Smooth muscle cell (in vitro differentiated cells): ENCODE results near the gene CD151. TPM values are rescaled to one million over a fixed set of nuclear protein-coding genes. Genes with fewer than 3 reads are reported as not detected.

Experiments used
- DNase-seq: peaks from one replicate; lab custom pipeline; 2025; ENCODE audit not compliant: unreplicated experiment; lab: John Stamatoyannopoulos, UW
- H2AFZ ChIP-seq: fragments of 200-600 bp; sonication (generic); 2 replicates; pipeline ENCODE4 v1.6.0; 2016; ENCODE audit warnings: antibody characterized with exemption, low read depth, mild to moderate bottlenecking
- H3F3A ChIP-seq: fragments of 200-600 bp; sonication (generic); 2 replicates; pipeline ENCODE4 v1.6.0; 2017; ENCODE audit warnings: antibody characterized with exemption, low read depth
- H3K27ac ChIP-seq: fragments of 200-600 bp; sonication (generic); 2 replicates; pipeline ENCODE4 v1.5.1; 2016; ENCODE audit warnings: low read depth, mild to moderate bottlenecking
- H3K27me3 ChIP-seq: fragments of 200-600 bp; sonication (generic); 2 replicates; pipeline ENCODE4 v1.6.1; 2016; ENCODE audit warnings: low read depth, mild to moderate bottlenecking
- H3K36me3 ChIP-seq: fragments of 200-600 bp; sonication (generic); 2 replicates; pipeline ENCODE4 v1.5.1; 2016; ENCODE audit warnings: low read depth
- H3K4me1 ChIP-seq: fragments of 200-600 bp; sonication (generic); 2 replicates; pipeline ENCODE4 v1.5.1; 2016; ENCODE audit warnings: low read depth
- H3K4me2 ChIP-seq: fragments of 200-600 bp; sonication (generic); 2 replicates; pipeline ENCODE4 v1.6.0; 2016; ENCODE audit warnings: mild to moderate bottlenecking
- H3K4me3 ChIP-seq: fragments of 200-600 bp; sonication (generic); 2 replicates; pipeline ENCODE4 v1.5.1; 2016; ENCODE audit warnings: mild to moderate bottlenecking
- H3K79me2 ChIP-seq: fragments of 200-600 bp; sonication (generic); 2 replicates; pipeline ENCODE4 v1.6.0; 2016; ENCODE audit warnings: low read depth, mild to moderate bottlenecking
- H3K9ac ChIP-seq: fragments of 200-600 bp; sonication (generic); 2 replicates; pipeline ENCODE4 v1.6.0; 2016; ENCODE audit warnings: low read depth
- H3K9me3 ChIP-seq: fragments of 200-600 bp; sonication (generic); replicated peaks from 2 replicates; pipeline ENCODE4 v1.5.1; 2016; ENCODE audit warnings: low read depth
- H4K20me1 ChIP-seq: fragments of 200-600 bp; sonication (generic); 2 replicates; pipeline ENCODE4 v1.6.0; 2016; ENCODE audit warnings: low read depth
- WGBS: methylation state at CpG from one replicate; pipeline ENCODE4 v1.1.7; 2016; ENCODE audit warnings: low lambda C conversion rate; 5-methylcytosine and 5-hydroxymethylcytosine counted together
- polyA plus RNA-seq: library from polyadenylated mRNA; unstranded; fragments of >200 nt; fragmentation: Nextera tagmentation; extraction: Ambion mirVana; gene quantifications from 2 replicates; pipeline ENCODE4 v1.2.1, GENCODE V29; 2016
- total RNA-seq: library from RNA; depleted of rRNA; stranded (reverse); fragments of >200 nt; gene quantifications from 2 replicates; pipeline ENCODE4 v1.2.3, GENCODE V29; 2014
- TF ChIP-seq, protein P1 (sequence below): fragments of 200-600 bp; sonication (generic); IDR thresholded peaks from 2 replicates; pipeline ENCODE4 v1.5.1; 2017; ENCODE audit warnings: borderline replicate concordance, mild to moderate bottlenecking, antibody characterized with exemption; ENCODE audit not compliant: insufficient read depth, poor library complexity, severe bottlenecking

The CD151 gene
- total and polyA plus RNA-seq, 2 experiments from 2014 or later, result 256 to 391 TPM

DNA sequence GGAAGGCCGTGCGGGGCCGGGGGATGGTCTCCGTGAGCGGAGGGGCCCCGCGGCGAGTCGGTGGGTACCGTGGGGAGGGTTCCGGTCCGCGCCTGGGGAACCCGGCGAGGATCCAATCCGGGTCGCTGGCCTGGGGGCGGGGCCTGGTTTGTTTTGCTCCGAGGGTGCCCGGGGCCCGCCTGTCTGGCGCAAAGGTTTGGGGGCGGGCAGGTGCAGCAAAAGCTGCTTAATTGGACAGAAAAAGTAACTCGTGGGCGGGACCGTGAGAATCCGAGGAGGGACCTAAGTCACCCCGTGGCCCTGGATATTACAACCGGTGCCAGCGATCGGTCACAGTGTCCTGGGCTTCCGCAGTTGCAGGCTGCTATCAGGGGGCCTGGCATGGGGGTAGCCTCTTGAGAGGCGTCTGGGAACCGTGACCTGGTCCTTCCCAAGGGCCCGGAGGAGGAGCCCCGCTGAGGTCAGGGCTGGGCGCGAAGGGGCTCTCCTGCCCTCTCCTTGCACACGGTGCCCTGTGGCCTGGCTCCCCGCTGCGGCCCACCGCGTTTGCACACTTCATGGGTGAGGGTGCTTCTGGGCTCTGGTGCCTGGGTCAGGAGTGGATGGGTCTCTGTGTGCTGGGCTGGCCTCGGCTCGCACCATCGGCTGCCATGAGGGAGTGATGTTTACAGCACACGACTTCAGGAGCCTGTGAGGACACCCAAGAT is 12.7 kb upstream of the CD151 start:
- Histone ChIP-seq H3K27me3 (peaks cover 2% of the 10 kb centered on the region), H4K20me1 (peaks cover 35% of the 10 kb centered on the region), H3K9me3 (no peaks in the 10 kb centered on the region), H3K4me2 (peak overlapping the region; percentile 100), H3F3A (no peaks in the 10 kb centered on the region), H3K4me1 (peaks cover 10% of the 10 kb centered on the region), H3K9ac (peak overlapping the region; percentile 97), H2AFZ (peak overlapping the region; percentile 58), H3K4me3 (peak overlapping the region; percentile 96), H3K36me3 (no peaks in the 10 kb centered on the region), H3K27ac (peak overlapping the region; percentile 83), H3K79me2 (peaks cover 13% of the 10 kb centered on the region)
- 13% methylated on average over 44 of the region's 47 CpGs for WGBS
- TF ChIP-seq, protein P1, sequence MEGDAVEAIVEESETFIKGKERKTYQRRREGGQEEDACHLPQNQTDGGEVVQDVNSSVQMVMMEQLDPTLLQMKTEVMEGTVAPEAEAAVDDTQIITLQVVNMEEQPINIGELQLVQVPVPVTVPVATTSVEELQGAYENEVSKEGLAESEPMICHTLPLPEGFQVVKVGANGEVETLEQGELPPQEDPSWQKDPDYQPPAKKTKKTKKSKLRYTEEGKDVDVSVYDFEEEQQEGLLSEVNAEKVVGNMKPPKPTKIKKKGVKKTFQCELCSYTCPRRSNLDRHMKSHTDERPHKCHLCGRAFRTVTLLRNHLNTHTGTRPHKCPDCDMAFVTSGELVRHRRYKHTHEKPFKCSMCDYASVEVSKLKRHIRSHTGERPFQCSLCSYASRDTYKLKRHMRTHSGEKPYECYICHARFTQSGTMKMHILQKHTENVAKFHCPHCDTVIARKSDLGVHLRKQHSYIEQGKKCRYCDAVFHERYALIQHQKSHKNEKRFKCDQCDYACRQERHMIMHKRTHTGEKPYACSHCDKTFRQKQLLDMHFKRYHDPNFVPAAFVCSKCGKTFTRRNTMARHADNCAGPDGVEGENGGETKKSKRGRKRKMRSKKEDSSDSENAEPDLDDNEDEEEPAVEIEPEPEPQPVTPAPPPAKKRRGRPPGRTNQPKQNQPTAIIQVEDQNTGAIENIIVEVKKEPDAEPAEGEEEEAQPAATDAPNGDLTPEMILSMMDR, result no peak
- no peak for DNase-seq

GRCh38 chr11:820655-821511 is 11.9 kb upstream of the CD151 start:
- peaks cover 13% of the 10 kb centered on the region for H3K79me2 ChIP-seq
- H3K9me3 ChIP-seq, result no peaks in the 10 kb centered on the region
- peaks cover 37% of the 10 kb centered on the region for H4K20me1 ChIP-seq
- WGBS, result 85% methylated on average over 11 of the region's 11 CpGs
- no peaks in the 10 kb centered on the region for H3K36me3 ChIP-seq
- H3K9ac ChIP-seq, result no peak overlapping the region
- H3F3A ChIP-seq, result no peaks in the 10 kb centered on the region
- peaks cover 10% of the 10 kb centered on the region for H3K4me1 ChIP-seq
- no peak overlapping the region for H2AFZ ChIP-seq
- peak overlapping the region; percentile 100 for H3K4me2 ChIP-seq
- DNase-seq, result no peak
- H3K27me3 ChIP-seq, result peaks cover 10% of the 10 kb centered on the region
- TF ChIP-seq, protein P1, result no peak
- H3K4me3 ChIP-seq, result peak overlapping the region; percentile 96
- H3K27ac ChIP-seq, result no peak overlapping the region

DNA sequence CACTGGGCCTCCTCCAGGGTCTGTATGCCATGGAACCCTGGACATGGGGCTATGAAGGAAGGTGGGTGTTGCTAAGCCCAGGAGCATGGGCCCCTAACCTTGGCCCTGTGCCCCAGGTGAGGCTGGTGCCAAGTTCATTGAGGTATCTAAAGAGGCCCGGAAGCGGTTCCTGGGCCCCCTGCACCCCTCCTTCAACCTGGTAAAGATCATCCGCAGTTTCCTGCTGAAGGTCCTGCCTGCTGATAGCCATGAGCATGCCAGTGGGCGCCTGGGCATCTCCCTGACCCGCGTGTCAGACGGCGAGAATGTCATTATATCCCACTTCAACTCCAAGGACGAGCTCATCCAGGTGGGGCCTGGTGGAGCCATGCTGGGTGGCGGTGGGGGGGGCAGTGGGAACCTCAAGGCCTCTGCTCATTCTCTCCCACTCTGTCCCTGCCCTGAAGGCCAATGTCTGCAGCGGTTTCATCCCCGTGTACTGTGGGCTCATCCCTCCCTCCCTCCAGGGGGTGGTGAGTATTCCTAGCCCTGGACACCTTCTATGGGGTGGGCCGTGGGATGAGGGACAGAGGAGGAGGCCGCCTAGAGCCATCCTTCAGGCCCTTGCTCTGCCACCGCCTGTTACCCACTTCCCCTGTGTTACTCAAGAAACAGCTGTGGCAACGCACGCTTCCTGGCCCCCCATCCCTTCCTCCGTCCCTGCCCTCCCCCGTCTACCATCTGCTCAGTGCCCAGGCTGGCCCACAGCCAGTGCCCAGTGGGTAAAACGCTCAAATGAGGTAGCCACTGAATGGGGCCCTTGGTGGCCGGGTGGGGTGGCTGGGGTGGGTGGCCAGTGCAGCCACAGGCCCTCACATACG is 11.0 kb upstream of the CD151 start:
- Histone ChIP-seq H3K36me3 (no peaks in the 10 kb centered on the region), H3K9me3 (no peaks in the 10 kb centered on the region), H3K4me3 (no peak overlapping the region), H3F3A (no peaks in the 10 kb centered on the region), H3K4me2 (no peak overlapping the region), H3K79me2 (peaks cover 13% of the 10 kb centered on the region), H3K27me3 (peaks cover 19% of the 10 kb centered on the region), H3K27ac (no peak overlapping the region), H3K4me1 (peaks cover 10% of the 10 kb centered on the region), H4K20me1 (peaks cover 37% of the 10 kb centered on the region), H2AFZ (no peak overlapping the region), H3K9ac (no peak overlapping the region)
- TF ChIP-seq, protein P1, result no peak
- DNase-seq, result no peak
- WGBS, result 97% methylated on average over 18 of the region's 22 CpGs
